Fibroblast of the aortic adventitia (primary cell): ENCODE data around the gene IL1RAPL1. TPM values are rescaled to one million over a fixed set of nuclear protein-coding genes. Genes with fewer than 3 reads are reported as not detected.
A peak's percentile ranks its signal among the peaks of the same experiment; 100 is the strongest.

Experiments used
- DNase-seq: peaks from one replicate; pipeline ENCODE4 v3.0.0-alpha.2; 2010; ENCODE audit warnings: low read depth
- H3K4me3 ChIP-seq: 2 replicates; pipeline ENCODE4 v1.5.1; 2011; ENCODE audit warnings: low read depth, mild to moderate bottlenecking, control low read depth, low read length, moderate library complexity
- CTCF ChIP-seq: IDR thresholded peaks from 2 replicates; pipeline ENCODE4 v1.5.1; 2011; ENCODE audit warnings: mild to moderate bottlenecking, low read length, control low read depth, inconsistent platforms; ENCODE audit not compliant: insufficient read depth
- total RNA-seq: library from RNA; depleted of rRNA; stranded (reverse); fragments of >200 nt; gene quantifications from 2 replicates; pipeline ENCODE4 v1.2.3, GENCODE V29; 2012; ENCODE audit warnings: low replicate concordance

Gene IL1RAPL1
- total RNA-seq, 1 donor: 7.1 TPM

DNA sequence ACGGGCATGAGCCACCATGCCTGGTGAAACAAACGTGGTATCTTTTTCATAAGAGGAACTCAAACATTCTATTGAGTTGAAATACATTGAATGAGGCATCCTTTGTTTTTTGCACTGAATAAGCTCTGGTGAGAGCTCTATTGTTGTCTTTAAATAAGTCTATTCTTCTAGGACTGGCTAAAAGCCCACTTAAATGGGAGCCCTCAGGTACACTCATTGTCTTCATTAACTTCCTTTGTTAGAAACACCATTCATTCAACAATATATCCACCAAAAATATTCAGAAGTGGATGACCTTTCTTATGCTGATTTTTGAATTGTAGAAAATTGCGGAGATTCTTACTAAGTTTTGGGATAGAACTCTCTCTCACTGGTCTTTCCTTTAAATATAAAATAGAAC, 568.0 kb downstream of the IL1RAPL1 start:
- no peak for TF ChIP-seq CTCF
- no peak for DNase-seq
- no peak overlapping the region for H3K4me3 ChIP-seq

GRCh38 chrX:29172880-29173279, 585.6 kb downstream of the IL1RAPL1 start:
- TF ChIP-seq CTCF: no peak
- no peak overlapping the region for H3K4me3 ChIP-seq
- peak; percentile 66 for DNase-seq

DNA sequence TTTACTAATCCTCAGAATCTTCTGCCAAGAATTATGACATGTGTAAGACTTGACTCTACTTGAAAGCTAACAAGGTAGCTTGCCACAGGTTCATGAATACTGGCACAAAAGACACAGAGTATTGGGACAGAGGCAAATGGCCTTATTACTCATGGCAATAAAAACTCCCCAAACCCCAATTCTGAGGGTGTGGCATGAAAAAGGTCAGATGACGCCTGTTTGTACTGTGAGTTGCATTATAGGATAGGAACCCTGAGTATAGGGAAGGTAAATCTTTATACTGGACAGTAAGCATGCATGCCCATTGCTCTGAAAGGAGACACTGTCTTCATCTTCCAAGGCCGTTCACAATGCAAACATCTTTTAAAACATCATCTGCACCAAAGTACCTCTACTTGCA, 600.0 kb downstream of the IL1RAPL1 start:
- no peak overlapping the region for H3K4me3 ChIP-seq
- TF ChIP-seq CTCF: no peak
- DNase-seq: no peak

DNA sequence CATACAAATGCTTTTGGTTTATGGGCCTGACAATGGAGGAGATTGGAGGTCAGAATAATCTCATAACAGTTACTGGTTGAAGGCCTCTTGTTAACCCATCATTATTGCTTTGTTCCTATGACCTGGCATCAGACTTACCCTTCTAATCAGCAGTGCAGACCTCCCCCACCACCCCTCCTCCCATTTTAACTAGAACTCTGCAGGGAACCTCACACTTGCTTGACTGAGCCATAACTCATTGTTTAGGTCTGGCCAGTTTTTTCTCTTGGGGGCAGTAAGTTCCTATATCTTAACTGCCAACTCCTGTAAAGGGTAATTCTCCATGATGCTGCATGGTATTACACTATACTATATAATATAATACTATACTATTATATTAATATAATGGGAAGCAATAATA, 609.3 kb downstream of the IL1RAPL1 start:
- H3K4me3 ChIP-seq: no peak overlapping the region
- no peak for TF ChIP-seq CTCF
- DNase-seq: no peak

DNA sequence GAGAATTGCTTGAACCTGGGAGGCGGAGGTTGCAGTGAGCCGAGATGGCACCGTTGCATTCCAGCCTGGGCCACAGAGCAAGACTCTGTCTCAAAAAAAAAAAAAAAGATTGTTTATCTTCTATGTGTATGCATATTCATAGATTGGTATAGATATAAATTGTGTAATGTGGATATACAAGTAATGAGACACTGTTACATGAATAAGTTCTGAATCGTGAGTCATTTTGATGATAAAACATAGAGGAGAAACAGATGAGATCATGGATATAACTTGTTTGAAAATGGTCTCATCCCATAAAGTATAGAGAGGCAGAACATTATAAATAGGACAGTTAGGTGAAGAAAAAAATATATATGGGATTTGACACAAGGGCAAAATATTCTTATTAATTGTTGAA, 628.0 kb downstream of the IL1RAPL1 start:
- DNase-seq: peak; percentile 4
- H3K4me3 ChIP-seq: no peak overlapping the region
- no peak for TF ChIP-seq CTCF

- no peak for DNase-seq
- H3K4me3 ChIP-seq: no peak overlapping the region
- no peak for TF ChIP-seq CTCF
These were observed 638.4 kb downstream of the IL1RAPL1 start for GRCh38 chrX:29225670-29226069.

DNA sequence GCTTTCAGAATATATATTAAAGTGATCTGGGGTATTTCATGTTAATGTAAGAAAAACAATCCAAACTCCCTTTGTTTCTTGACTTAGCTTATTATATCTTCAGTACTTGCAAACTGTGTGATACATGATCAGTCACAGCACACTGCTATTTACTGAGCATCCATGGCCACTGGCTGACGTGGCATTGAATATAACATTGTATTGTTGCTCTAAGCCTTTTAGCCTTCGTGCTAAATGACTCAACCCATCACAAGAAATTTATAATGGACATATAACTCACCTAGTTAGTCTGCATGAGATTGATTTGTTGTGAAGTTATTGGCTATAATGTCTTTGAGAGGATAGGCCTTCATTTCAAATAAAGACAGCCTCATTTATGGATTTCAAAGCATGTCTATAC, 642.6 kb downstream of the IL1RAPL1 start:
- no peak overlapping the region for H3K4me3 ChIP-seq
- DNase-seq: peak; percentile 33
- no peak for TF ChIP-seq CTCF
